Activated CD8-positive, alpha-beta memory T cell treated with anti-CD3 and anti-CD28 coated beads, Interleukin-2, amount 50 U/mL, for 24 hours (primary cell): Measurements from ENCODE around the gene GREM2.

Experiments used
- DNase-seq: peaks from one replicate; pipeline ENCODE4 v3.0.0-alpha.2; 2020; ENCODE audit errors: extremely low read depth

The GREM2 gene

GRCh38 chr1:240500647-240501046, 111.3 kb downstream of the GREM2 start:
- no peak for DNase-seq

GRCh38 chr1:240499012-240499411, 112.9 kb downstream of the GREM2 start:
- no peak for DNase-seq

- DNase-seq = no peak
Observed at GRCh38 chr1:240498335-240498734, 113.6 kb downstream of the GREM2 start.

GRCh38 chr1:240497908-240498307, 114.0 kb downstream of the GREM2 start:
- DNase-seq = no peak

- DNase-seq = no peak
Observed at GRCh38 chr1:240496941-240497340, 115.0 kb downstream of the GREM2 start.

GRCh38 chr1:240496356-240496755, 115.6 kb downstream of the GREM2 start:
- DNase-seq = no peak

- DNase-seq = no peak
Observed at GRCh38 chr1:240495601-240496000, 116.4 kb downstream of the GREM2 start.

- no peak for DNase-seq
Observed at GRCh38 chr1:240492832-240493440, 119.0 kb downstream of the GREM2 start.

- no peak for DNase-seq
Observed at GRCh38 chr1:240491796-240492195, 120.2 kb downstream of the GREM2 start.

GRCh38 chr1:240491156-240491555, 120.8 kb downstream of the GREM2 start:
- DNase-seq = no peak

- no peak for DNase-seq
Observed at GRCh38 chr1:240487493-240487892, 124.5 kb downstream of the GREM2 start.

GRCh38 chr1:240486611-240487010, 125.3 kb downstream of the GREM2 start:
- no peak for DNase-seq

- DNase-seq = no peak
Observed at GRCh38 chr1:240484804-240485443, 127.0 kb downstream of the GREM2 start.

GRCh38 chr1:240478536-240478935, 133.4 kb downstream of the GREM2 start:
- DNase-seq = no peak

- no peak for DNase-seq
Observed at GRCh38 chr1:240475832-240476231, 136.1 kb downstream of the GREM2 start.

GRCh38 chr1:240474133-240474614, 137.8 kb downstream of the GREM2 start:
- DNase-seq = no peak

GRCh38 chr1:240468656-240469055, 143.3 kb downstream of the GREM2 start:
- DNase-seq = no peak

- DNase-seq = no peak
Observed at GRCh38 chr1:240467895-240468294, 144.1 kb downstream of the GREM2 start.

GRCh38 chr1:240466509-240466908, 145.4 kb downstream of the GREM2 start:
- DNase-seq = no peak

GRCh38 chr1:240465531-240465940, 146.4 kb downstream of the GREM2 start:
- no peak for DNase-seq

- DNase-seq = no peak
Observed at GRCh38 chr1:240464099-240464498, 147.9 kb downstream of the GREM2 start.

- DNase-seq = no peak
Observed at GRCh38 chr1:240462766-240463395, 149.1 kb downstream of the GREM2 start.

- DNase-seq = no peak
Observed at GRCh38 chr1:240462277-240462676, 149.7 kb downstream of the GREM2 start.
